Fibroblast of skin of right biceps (primary cell): ENCODE results near the gene SETD3.

Experiments
- DNase-seq: peaks from one replicate; pipeline ENCODE4 v3.0.0-alpha.2; 2013

SETD3 gene

GRCh38 chr14:99451234-99451633, 29.4 kb downstream of the SETD3 start:
- no peak for DNase-seq

- no peak for DNase-seq
Observed at GRCh38 chr14:99450266-99450665, 30.4 kb downstream of the SETD3 start.

GRCh38 chr14:99447739-99448138, 32.9 kb downstream of the SETD3 start:
- no peak for DNase-seq

GRCh38 chr14:99445931-99446330, 34.7 kb downstream of the SETD3 start:
- no peak for DNase-seq

GRCh38 chr14:99441918-99442317, 38.7 kb downstream of the SETD3 start:
- no peak for DNase-seq

- DNase-seq = no peak
Observed at GRCh38 chr14:99441157-99441870, 39.3 kb downstream of the SETD3 start.

- DNase-seq = no peak
Observed at GRCh38 chr14:99440278-99440677, 40.4 kb downstream of the SETD3 start.

GRCh38 chr14:99437706-99438105, 43.0 kb downstream of the SETD3 start:
- no peak for DNase-seq

- no peak for DNase-seq
Observed at GRCh38 chr14:99436247-99437180, 44.1 kb downstream of the SETD3 start.

- no peak for DNase-seq
Observed at GRCh38 chr14:99435327-99435726, 45.3 kb downstream of the SETD3 start.

GRCh38 chr14:99432485-99432884, 48.2 kb downstream of the SETD3 start:
- DNase-seq = no peak

- DNase-seq = no peak
Observed at GRCh38 chr14:99431986-99432385, 48.7 kb downstream of the SETD3 start.

GRCh38 chr14:99430491-99430890, 50.2 kb downstream of the SETD3 start:
- no peak for DNase-seq

- peak; percentile 95 for DNase-seq
Observed at GRCh38 chr14:99427632-99428300, 52.9 kb downstream of the SETD3 start.

GRCh38 chr14:99426813-99427346, 53.8 kb downstream of the SETD3 start:
- DNase-seq = no peak

- DNase-seq = no peak
Observed at GRCh38 chr14:99426265-99426664, 54.4 kb downstream of the SETD3 start.

GRCh38 chr14:99425272-99425681, 55.4 kb downstream of the SETD3 start:
- no peak for DNase-seq

GRCh38 chr14:99424306-99424877, 56.3 kb downstream of the SETD3 start:
- no peak for DNase-seq

GRCh38 chr14:99423434-99423833, 57.2 kb downstream of the SETD3 start:
- DNase-seq = no peak

GRCh38 chr14:99422228-99423010, 58.2 kb downstream of the SETD3 start:
- no peak for DNase-seq

- no peak for DNase-seq
Observed at GRCh38 chr14:99420711-99421110, 59.9 kb downstream of the SETD3 start.

GRCh38 chr14:99419905-99420304, 60.8 kb downstream of the SETD3 start:
- DNase-seq = no peak
